GM19455 (cell line): Measurements from ENCODE around the gene TMEM217.

Experiments used
- ATAC-seq: cut with Tn5 transposase; IDR thresholded peaks from one replicate; pipeline ENCODE4 v1.9.1; 2021; ENCODE audit not compliant: unreplicated experiment

Gene TMEM217

DNA sequence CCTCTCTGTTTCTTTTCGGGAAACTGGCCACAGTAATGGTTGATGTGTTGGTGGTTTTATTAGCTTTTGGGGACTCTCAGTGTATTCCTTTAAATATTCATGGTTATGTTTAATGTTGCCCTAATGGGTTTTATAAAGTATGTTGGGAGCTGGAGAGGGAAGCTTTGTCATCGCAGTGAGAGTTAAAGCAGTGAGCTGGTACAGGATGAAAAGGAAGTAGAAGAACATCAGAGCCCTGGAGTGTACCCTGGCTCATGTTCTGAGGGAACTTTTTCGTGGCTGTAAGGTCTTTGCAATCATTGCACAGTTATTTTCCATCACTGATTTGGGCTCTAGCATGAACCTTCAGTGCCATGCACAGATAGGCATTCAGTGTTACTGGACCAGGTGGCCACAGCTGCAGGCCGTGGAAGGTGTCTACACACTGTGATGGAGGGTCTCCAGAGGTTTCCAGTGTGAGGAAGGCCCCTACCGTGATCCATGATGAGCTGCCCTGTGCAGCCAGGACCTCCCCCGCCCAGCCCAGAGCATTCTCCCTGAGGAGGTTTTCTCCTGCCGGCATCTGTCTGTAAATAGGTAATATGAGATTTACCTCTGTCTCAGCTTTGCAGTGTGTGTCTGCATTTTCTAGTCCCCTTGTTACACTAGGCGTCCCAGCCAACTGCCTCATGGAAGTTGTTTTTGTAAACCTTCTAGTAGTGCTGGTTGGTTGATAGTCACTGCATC is 22.4 kb upstream of the TMEM217 start:
- no peak for ATAC-seq

DNA sequence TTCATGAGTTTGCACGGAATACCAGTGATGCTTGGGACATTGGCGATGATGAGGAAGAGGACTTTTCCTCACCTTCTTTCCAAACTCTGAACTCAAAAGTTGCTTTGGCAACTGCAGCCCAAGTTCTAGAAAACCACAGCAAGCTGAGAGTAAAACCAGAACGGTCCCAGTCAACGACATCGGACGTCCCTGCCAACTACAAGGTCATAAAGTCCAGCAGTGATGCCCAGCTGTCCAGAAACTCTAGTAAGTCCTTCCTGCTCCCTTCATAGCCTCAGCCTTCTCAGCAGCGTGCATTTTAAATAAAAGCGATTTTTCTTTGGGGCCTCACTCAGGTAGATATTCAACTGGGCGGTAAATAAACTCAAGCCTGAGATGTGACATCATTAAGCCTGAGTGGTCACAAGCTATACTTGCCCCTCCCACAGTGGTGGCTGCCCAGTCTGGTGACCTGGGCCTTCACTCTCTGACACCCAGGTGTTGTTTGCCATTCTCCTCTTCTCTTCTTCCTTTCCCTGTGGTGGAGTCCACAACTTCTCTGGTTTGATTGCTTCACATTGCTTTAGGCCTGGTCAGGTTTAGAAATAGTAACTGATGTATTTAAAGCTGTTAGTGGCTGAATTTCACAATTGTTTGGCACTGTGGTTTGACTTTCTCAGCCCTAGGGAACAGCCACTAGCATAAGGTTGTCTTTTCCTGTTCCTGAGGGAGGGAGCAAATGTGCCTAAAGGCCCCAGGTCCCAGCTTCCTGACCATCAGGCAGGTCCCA is 21.6 kb upstream of the TMEM217 start:
- ATAC-seq = no peak

DNA sequence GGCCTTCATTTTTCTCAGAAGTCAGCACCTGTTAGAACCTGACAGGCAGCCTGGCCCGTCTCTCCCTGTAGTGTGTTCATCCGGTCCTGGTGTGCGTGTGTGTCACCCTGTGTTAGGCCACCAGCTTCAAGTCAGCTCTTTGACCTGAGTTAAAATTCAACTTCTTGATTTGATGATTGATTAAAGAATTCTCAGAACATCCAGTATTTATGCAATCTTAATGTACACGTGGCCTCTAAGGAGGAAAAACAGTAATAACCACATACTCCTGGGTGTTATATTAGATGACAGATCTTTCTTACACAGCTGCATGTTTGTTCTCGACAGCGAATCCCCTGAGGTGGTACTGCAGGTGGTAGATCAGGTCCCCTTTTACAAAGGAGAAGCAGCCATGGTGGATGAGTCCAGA is 19.1 kb upstream of the TMEM217 start:
- no peak for ATAC-seq

DNA sequence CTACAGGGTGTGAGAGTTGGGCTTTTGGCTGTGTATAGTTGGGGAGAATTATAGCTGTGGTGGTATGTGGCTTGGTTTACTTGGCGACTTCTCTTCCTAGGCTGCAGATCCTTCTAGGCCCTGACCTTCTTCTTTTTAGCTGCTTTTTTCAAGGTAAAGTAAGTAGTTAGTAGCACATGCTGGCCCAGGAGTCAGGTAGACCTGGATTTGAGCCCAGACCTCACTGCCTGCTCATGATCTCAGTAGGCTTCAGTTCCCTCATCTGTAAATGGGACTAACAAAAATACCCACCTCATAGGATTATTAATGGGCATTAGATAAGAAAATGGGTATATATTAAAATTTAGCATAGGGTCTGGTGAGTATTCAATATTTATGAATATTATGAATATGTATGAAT is 17.4 kb upstream of the TMEM217 start:
- no peak for ATAC-seq

DNA sequence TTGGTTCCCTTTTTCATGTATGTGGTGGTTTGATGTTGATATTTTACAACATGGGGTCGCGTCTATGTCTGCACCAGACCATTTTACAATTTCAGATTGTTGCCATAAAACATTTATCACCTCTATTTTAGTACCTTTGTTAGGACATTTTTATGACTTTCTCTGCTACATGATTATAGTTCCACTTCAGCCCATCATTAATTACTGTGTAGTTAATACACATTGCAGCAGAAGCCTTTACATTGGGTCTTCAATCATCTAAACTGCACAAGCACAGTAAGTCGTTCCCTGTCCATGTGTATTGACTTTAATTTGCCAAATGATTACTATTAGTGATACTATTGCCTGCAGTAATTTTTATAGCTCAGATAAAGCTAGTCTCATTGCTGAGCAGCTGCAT is 15.7 kb upstream of the TMEM217 start:
- no peak for ATAC-seq

DNA sequence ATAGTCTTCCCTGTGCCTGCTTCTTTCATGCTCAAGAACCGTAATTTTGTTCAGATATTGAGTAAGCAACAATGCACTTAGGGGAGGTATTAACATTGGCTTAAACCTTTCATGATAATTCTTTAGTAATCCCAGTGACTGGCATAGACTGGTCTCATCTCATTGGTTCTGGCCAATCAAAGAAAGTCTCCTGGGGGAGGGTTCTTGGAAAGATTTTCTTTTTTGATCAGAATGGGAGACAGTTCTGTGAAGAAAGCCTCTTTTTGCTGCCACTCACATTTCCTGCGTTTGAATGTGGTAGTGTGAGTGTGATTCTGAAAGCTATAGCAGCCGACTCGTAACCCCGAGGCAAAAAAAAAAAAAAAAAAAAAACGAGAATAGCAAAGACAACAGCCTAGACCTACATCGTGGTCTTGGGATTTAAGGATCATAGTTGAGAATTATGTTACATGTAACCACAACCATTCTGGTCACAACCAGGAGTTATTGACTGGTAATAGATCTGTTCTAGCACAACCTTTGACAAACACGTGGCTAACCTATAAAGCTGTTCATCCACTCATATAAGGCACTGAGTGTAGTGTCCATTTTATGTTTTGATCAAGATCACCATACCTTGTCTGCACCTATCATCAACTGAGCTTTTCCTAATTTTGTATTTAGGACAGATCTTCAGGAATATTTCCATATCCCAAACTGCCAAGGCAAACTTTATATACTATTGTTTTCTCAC is 15.1 kb upstream of the TMEM217 start:
- no peak for ATAC-seq

DNA sequence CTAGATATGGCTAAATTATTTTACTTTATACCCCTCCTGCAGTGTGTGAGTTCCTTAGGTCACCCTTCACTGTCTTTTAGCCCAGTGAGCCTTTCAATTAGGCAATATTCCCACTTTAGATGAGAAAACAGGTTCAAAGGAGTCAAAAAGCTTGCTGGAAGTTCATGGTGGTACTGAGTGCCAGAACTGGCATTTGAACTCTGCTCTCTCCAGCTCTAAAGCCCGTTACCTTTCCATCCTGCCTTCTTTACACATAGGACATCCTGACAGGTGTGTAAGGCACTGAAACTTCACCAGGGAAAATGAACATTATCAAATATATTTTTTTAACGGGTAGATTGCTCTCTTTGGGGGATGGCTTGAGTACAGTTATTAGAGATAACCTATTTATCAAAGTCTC is 11.2 kb upstream of the TMEM217 start:
- ATAC-seq = no peak

DNA sequence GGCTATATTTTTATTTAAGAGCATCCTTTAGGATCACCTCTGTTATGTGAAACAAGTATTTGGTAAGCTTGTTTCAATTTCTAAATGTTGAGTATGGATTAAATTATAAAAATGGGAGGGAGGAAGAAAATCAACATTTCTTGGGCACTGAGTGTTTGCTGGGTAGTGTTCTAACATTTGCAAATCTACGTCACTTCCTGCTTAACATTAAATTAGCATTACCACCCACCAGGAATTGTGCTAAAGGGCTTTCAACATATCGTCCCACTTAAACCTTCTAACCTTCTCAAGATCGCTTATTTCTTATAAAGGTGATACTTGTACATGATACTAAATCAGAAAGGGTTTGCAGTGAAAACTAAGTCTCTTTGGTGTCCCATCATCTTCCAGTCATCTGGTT is 7.9 kb upstream of the TMEM217 start:
- ATAC-seq = no peak

DNA sequence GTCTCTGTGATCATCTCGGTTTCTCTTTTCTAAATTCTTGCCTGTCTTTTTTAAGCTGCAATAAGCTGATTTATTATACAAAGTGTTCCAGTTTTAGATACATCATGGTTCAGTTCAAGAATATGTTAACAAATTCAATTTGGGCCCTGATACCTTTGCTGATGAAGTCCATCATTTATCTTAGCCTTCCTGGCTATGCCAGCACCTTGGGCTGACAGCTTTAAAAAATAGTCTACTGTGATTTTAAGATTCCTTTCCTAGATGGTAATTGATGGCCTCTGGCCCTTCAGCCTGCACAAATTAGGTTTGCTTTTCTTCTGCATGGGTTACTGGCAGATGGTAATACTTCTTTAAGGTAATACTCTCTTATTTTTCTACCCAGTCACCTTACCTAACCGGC is 7.1 kb upstream of the TMEM217 start:
- ATAC-seq = no peak

DNA sequence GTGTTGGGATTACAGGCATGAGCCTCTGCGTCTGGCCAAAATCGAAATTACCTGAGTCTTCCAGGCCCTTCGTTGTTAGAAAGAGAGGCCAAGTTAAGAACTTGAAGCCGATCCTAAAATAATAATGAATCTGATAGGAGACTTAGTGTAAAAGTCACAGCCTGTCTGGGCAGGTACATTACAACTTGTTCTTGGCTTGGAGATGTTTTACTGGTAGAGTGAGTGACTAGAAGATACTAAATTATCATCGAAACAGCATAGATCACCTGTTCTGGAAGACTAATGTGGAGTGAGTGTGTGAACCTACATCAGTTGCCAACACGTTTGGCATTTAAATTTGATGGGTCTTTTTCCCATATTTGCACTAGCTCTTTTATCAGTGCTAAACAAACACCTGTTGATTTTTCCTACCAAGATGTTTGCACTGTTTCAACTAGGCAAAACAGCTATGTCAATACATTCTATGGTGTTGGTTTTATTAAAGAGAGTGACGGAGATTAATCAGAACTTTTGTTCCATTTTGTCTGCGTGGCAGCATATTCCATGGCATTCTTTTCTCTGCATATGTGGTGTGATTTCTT is 4.6 kb upstream of the TMEM217 start:
- ATAC-seq = no peak

DNA sequence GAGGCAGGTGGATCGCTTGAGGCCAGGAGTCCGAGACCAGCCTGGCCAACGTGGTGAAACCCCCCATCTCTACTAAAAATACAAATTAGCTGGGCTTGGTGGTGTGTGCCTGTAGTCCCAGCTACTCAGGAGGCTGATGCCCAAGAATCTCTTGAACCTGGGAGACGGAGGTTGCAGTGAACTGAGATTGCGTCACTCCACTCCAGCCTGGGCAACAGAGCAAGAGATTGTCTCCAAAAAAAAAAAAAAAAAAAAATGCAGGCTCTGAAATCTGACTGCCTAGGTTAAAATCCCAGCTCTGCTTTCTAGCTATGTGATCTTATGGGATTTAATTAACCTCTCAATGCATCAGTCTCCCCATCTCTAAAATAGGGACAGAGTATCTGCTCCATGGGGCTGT is 3.3 kb upstream of the TMEM217 start:
- no peak for ATAC-seq

DNA sequence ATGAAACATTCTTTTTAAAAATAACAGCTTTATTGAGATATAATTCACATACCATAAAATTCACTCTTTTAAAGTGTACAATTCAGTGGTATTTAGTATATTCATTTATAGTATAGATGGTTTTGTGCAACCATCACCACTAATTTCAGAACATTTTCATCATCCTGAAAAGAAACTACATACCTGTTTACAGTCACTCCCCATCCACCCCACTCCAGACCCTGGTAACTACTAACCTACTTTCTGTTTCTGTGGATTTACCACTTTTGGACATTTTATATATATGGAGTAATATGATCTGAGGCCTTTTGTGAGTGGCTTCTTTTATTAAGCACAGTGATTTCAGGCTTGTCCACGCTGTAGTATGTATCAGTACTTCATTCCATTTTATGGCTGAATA is 2.5 kb upstream of the TMEM217 start:
- ATAC-seq = no peak

DNA sequence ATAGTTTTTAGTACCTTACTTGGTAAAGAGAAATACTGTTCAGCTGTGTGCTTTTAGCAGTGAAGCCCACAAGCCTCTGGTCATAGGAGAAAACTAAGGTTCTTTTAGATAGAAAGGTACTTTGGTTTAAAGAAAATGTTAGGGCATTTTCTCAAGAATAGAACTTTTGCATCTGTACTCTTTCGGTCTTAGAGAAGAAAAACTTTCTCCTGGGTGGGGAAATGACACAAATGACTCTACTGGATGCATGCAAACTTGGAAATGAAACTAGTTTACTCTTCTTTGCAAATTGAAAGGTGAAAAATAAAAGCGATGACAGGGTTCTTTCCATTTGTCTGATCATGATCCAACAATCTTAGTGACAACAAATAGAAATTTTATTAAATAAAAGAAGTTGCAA is 2.1 kb upstream of the TMEM217 start:
- ATAC-seq = no peak

DNA sequence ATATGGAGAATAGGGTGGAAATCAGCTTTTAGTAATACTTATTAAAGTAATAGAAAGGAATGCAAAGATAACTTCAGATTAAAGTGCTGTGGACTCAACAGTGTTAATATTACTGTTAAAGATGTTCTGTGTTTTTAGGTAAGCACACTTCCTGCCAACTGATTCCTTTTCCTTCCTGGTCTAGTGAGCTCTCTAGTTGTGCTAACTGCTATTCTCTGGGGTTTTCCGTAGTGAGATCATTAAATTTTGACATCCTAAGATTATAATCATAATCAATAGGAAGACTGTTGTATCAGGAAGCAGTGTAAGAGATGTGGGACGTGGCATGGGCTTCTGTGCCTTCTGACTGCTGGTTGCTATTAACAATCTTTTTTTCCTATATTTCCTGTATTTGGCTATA is 1.2 kb upstream of the TMEM217 start:
- ATAC-seq = no peak

DNA sequence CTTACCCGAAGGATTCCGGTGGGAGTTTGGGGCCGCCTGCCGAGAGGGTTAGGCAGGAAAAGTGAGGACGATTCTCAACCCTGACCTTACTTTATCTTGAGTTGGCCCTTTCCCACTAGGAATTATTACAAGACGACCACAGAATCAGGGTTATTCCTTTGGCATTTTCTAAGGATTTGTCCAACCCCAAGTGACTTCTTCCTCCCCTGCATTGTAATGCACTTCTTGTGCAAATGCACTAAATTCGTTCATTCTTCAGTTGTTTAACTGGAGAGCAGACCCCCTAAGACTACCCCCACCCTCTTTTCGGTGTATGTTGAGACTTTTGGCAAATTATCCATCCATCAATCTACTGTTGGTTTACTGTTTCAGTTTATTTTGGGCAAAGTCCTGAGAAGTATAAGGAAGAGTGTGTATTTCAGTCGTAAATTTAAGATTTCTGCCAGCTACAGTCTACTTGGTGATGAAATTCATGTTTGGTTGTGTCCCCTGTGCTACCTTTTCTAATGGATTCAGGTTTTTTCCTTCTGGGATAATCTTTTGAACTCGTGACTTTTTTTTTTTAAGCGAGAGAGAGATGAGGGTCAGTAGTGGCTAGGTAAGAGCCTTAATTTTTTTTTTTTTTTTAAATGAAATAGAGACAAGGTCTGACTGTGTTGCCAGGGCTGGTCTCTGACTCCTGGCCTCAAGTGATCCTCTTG is 611 bp upstream of the TMEM217 start:
- no peak for ATAC-seq

DNA sequence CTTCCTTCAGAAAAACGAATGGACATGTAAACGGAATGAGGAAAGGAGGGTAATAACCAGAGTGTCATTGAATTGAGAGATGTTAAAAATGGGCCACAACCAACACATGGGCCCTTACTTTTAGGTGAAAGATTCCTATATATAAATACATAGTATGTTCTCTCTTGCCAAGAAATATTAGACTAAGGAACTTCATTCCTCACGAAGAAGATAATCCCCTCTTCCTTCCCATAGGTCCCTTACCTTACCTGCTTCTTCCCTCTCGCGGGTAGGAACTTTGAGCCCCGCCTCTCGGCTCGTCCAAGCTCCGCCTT is 667 bp downstream of the TMEM217 start:
- no peak for ATAC-seq

DNA sequence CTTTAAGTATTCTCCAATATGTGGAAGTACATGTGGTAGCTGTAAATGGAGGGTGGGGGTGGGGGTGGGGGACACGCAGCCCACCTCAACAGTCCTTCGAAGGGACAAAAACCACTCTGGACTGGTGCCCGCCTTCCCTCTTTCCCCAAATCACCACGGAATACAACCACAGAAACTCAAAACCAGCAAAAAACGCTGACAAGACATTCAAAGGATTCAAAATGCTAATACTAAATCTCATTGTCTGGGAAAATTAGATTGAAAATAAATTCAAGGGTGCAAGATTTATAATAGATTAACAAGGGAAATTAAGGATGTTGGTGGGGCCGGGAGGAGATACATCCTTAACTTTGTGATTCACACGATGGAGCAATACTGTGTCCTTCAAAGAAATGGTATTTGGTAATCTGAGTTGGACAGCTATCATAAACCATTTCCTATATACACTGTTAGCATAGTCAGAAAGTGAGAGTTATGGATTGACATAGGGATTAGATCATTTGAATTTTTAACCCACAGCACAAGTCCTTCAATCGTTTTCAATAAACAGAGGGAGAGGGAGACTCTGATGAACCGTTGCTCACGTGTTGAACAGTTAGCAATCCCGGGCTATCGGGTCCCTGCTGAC is 1.1 kb downstream of the TMEM217 start:
- no peak for ATAC-seq

DNA sequence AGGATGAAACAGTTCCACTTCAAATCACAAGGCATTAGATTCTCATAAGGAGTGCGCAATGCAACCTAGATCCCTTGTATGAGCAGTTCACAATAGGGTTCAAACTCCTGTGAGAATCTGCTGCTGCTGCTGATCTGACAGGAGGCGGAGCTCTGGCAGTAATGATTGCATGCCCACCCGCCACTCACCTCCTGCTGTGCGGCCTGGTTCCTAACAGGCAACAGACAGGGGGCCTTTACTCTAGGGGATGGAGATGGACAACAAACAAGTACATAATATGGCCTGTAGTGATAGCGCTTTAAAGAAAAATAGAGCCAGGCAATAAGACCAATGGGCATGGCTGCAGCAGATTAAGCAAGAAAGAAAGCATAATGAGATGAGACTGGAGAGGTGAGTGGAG is 3.1 kb downstream of the TMEM217 start:
- no peak for ATAC-seq

DNA sequence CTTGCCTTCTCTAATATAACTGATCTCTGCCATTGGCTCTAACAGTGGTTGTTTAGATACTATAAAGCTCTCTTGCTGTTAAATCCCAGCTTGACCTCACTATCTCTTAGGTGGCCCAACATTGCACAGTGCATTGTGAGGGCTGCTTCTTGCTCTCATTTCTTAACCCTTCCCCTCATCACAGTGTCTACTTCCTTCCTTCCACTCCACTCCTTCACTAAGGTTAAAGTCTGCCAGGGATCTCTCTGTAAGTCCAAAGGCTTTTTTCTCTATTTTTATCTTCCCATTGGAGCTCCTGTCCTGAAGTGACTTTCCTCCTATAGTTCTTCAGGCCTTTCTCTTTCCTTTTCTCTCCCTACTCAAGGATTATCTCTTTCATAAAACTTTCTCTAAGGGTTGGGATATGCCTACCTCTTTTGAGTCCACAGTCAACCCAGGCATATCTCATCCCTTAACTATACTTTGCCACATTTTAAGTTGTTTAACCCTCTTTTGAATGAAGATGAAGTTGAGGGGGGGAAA is 4.4 kb downstream of the TMEM217 start:
- ATAC-seq = no peak

DNA sequence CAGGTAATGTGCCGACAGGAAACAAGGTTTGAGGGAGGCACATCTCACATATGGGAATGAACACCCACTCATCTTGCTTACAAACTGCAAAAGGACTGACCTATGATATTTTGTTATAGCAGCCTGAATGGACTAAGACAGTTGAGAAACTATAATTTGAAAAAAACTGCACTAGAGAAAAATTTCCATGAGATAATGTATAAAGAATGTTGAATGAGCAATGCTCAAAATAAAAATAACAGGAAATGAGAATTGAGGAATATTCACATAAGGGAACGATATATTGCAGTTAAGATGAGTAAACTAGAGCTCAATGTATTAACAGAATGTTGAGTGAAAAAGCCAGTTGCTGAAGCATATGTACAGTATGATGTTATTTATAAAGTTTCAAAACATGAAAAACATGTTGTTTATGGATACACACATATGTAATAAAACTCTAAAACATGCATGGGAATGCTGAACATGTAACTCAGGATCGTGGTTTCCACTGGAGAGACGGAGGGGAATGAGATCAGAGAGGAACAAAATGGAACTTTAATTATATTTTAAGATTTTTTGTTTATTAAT is 6.6 kb downstream of the TMEM217 start:
- no peak for ATAC-seq
